Adrenal gland (tissue), 5 donors: Measurements from ENCODE around the gene CTRB2.

ENCODE experiments used
- POLR2A ChIP-seq, 2 donors: fragments of 450-650 bp; IDR thresholded peaks; one replicate each; pipeline ENCODE4 v1.6.1; 2017; ENCODE audit warnings: antibody characterized with exemption in 2 of 2, mild to moderate bottlenecking in 2 of 2, moderate library complexity in 1 of 2
- TF ChIP-seq, protein P1 (sequence below), 6 experiments: fragments of 450-650 bp in 4 of 6; fragments of 200-600 bp in 2 of 6; sonication (generic) in 1 of 6; IDR thresholded peaks; 1 replicate in 5 of 6; 2 replicates in 1 of 6; pipeline versions ENCODE4 v1.5.1 to v1.8.0; 2016 to 2021; ENCODE audit warnings: antibody characterized with exemption in 6 of 6, mild to moderate bottlenecking in 2 of 6, moderate library complexity in 1 of 6
- donor health status: DM: no; HTN: no; CAD: no.

DNA sequence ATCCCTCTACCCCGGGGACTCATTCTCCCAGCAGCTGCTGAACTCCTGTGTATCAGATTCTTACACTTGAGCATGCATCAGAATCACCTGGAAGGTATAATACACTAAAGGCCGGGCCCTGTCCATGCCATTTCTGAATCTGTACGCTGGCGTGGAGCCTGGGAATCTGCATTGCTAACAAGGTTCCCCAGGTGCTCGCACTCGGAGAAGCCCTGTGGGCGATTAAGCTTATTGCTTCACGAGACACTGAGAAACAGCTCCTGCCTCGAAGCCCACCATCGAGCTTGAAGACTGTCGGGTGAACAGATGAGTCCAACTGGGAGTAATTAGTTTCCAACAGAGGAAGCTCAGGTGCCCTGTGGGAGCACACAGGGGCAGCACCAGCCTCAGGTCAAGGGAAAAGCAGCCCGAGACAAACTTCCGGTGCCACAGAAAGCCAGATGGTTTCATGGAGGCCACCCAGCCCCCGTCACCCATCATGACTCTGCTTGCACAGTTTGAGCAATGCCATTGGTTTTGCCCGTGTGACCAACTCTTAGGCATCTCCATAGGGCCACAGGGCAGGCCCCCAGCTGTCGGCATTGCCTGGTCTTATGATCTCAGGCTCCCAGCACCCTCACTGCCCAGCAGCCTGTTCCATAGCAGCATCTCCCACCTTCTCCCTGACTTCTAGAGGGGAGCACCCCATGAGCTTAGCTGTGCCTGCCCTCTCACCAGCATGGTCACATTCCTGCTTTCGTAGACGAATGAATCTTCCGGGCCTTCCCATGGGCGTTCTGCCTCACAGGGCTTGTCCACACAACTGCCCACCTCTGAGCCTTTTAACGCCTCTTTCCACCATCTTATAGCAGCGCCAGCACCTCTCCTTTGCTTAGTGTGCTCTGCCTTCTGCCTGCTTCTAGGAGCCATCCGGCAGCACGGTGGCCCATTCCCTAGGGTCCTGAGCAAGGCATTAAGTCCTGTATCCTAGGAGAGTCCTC, 10.9 kb downstream of the CTRB2 start:
- no peak for TF ChIP-seq POLR2A (IDR thresholded peaks at IDR 0.05)
- TF ChIP-seq, protein P1, sequence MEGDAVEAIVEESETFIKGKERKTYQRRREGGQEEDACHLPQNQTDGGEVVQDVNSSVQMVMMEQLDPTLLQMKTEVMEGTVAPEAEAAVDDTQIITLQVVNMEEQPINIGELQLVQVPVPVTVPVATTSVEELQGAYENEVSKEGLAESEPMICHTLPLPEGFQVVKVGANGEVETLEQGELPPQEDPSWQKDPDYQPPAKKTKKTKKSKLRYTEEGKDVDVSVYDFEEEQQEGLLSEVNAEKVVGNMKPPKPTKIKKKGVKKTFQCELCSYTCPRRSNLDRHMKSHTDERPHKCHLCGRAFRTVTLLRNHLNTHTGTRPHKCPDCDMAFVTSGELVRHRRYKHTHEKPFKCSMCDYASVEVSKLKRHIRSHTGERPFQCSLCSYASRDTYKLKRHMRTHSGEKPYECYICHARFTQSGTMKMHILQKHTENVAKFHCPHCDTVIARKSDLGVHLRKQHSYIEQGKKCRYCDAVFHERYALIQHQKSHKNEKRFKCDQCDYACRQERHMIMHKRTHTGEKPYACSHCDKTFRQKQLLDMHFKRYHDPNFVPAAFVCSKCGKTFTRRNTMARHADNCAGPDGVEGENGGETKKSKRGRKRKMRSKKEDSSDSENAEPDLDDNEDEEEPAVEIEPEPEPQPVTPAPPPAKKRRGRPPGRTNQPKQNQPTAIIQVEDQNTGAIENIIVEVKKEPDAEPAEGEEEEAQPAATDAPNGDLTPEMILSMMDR (IDR thresholded peaks at IDR 0.05): no peak
